GM12891 (cell line): ENCODE data around the gene SIRPB1. TPM values are rescaled to one million over a fixed set of nuclear protein-coding genes. Genes with fewer than 3 reads are reported as not detected.

Experiments
- DNase-seq: peaks from one replicate; pipeline ENCODE4 v3.0.0; 2011; ENCODE audit warnings: low spot score; ENCODE audit not compliant: insufficient read length
- FAIRE-seq: peaks from 2 replicates; lab custom pipeline; 2011; peaks lifted over from hg19 to GRCh38; lab: Jason Lieb, UNC
- PAX5 ChIP-seq: IDR thresholded peaks from 2 replicates; pipeline ENCODE4 v1.6.1; 2011; ENCODE audit warnings: low read length, moderate library complexity, mild to moderate bottlenecking; ENCODE audit not compliant: insufficient read depth, severe bottlenecking
- POLR2A ChIP-seq: IDR thresholded peaks from 2 replicates; pipeline ENCODE4 v1.6.1; 2011; ENCODE audit warnings: low read depth, low read length, control low read depth
- POLR2AphosphoS5 ChIP-seq: IDR thresholded peaks from 2 replicates; pipeline ENCODE4 v1.6.1; 2011; ENCODE audit warnings: low read depth, low read length, control low read depth
- POU2F2 ChIP-seq: IDR thresholded peaks from 2 replicates; pipeline ENCODE4 v1.6.1; 2011; ENCODE audit warnings: low read depth, mild to moderate bottlenecking, control low read depth, low read length, moderate library complexity
- SPI1 ChIP-seq: IDR thresholded peaks from 2 replicates; pipeline ENCODE4 v1.6.1; 2011; ENCODE audit warnings: low read depth, low read length, control low read depth
- TAF1 ChIP-seq: IDR thresholded peaks from 2 replicates; pipeline ENCODE4 v1.6.1; 2011; ENCODE audit warnings: low read depth, low read length, control low read depth
- polyA plus RNA-seq: library from polyadenylated mRNA; unstranded; fragments of >200 nt; gene quantifications from one replicate; pipeline ENCODE4 v1.2.1, GENCODE V29; 2012; ENCODE audit warnings: low read depth, missing spikeins, inconsistent platforms; ENCODE audit not compliant: missing spikeins

The SIRPB1 gene
- polyA plus RNA-seq, result 14.7 TPM

DNA sequence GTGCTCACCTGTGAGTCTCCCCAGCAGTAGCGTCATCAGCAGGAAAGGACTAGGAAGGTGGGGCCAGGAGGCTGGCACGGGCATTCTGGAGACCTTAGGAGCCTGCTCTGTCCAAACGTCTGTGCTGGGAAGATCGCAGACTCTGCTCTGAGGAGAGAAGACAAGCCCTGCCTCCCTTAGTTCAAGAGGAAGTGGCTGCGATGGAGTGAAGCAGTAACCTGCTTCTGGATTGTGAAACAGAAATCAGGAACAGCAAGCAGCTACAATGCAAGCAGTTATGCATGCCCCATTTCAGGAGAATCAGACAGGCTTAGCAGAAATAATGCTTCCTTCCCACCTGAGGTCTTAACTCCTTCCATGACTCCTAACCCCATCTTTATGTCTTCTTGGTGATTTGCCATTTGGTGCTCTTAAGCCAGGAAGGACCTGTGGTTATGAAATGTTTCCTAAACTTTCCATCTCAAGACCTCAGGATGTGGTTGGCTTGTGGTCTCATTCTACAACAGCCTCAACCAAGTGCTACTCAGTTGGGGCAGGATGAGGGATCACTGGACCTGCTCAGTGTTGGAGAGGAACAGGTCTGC lies at the start of gene SIRPB1:
TSS of gene SIRPB1 (minus strand) at position 149 of the 584 bp plus-strand sequence. CDS start at position 84, 65 bp downstream.
- DNase-seq (no peak), FAIRE-seq (no peak)
- TF ChIP-seq SPI1, result peak; percentile 81
- TF ChIP-seq POLR2A, result no peak
- TF ChIP-seq POLR2AphosphoS5, result no peak

DNA sequence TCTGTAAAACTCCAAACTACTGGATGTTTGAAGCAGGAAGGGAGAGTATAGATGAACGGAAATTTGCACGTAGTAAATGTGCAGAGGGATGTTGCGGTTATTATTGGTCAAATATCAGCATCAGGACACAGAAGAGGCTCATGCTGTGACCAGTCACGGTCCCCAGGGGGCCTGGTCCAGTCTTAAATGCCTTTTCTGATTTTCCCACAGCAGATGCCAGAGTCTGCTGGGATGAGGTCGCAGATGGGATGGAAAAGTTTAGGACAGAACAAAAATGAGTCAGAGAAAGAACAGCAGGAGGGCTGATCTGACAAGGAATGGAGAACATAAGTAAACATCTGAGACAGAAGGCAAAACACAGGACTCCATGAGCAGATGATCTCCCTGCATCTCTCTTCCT lies 49.5 kb upstream of the SIRPB1 start:
- no peak for TF ChIP-seq POLR2A
- TF ChIP-seq TAF1, result no peak
- TF ChIP-seq POLR2AphosphoS5, result no peak
- TF ChIP-seq SPI1, result no peak
- TF ChIP-seq POU2F2, result no peak
- no peak for TF ChIP-seq PAX5
- no peak for DNase-seq
- FAIRE-seq, result no peak

DNA sequence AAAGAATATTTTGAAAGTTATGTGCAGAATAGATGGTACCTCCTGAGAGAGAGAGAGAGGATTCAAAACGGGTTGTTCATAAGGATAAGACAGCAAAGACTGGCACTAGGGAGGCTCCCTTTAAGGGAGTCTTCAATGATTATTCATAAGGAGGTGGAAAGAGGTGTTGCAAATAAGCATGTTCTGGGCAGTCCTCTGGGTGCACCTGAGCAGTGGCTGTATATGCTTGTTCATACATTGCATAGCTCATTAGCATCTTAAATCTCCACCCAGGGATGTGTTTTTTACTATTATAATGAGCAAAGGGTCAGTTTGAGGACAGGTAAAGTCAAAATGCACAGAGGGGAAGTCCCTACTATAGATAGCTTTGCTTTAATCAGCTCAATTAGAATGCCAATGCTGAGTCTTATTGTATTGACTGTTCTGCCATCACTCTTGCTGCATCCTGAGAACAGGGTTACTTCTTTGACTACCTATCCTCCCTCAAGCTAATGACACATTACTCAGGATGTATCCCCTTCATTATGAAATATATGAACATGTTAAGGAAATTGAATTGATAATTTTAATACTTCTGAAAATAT lies 47.8 kb upstream of the SIRPB1 start:
- FAIRE-seq (no peak), DNase-seq (no peak)
- TF ChIP-seq PAX5, result no peak
- TF ChIP-seq SPI1, result no peak
- no peak for TF ChIP-seq TAF1
- no peak for TF ChIP-seq POU2F2
- no peak for TF ChIP-seq POLR2AphosphoS5
- no peak for TF ChIP-seq POLR2A

DNA sequence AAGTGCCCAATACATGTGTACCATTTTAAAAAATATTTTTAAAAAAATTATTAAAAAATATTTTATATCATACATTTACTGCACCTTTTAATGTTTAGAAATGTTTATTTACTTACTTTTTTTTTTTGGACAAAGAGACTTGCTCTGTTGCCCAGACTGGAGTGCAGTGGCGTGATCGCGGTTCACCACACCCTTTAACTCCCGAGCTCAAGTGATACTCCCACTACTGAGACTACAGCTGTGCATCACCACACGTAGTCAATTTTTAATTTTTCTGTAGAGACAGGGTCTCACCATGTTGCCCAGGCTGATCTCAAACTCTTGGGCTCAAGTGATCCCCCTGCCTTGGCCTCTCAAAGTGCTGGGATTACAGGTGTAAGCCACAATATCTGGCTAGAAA lies 47.0 kb upstream of the SIRPB1 start:
- TF ChIP-seq PAX5 (no peak), SPI1 (no peak), POLR2AphosphoS5 (no peak), POU2F2 (no peak), TAF1 (no peak), POLR2A (no peak)
- no peak for DNase-seq
- no peak for FAIRE-seq

DNA sequence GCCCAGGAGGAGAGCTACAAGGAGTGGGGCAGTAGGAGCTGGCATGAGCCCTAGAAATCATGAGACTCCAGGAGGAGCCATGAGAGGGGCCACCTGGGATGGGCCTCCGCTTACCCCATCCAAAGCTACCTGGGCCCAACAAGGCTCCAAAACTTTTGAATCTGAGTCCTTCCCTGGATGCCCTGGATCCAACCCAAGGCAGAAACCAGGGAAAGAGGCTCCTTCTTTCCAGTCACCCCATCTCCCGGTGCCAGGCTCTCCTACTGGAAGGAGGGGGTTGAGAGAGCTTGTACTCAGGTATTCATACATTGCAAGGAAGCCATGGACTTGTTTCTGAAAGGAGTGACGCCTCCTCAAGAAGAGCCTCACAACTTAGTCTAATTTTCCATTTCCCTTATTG lies 45.5 kb upstream of the SIRPB1 start:
- FAIRE-seq (no peak), DNase-seq (no peak)
- TF ChIP-seq PAX5, result no peak
- no peak for TF ChIP-seq POU2F2
- TF ChIP-seq POLR2A, result no peak
- no peak for TF ChIP-seq TAF1
- TF ChIP-seq SPI1, result no peak
- no peak for TF ChIP-seq POLR2AphosphoS5

DNA sequence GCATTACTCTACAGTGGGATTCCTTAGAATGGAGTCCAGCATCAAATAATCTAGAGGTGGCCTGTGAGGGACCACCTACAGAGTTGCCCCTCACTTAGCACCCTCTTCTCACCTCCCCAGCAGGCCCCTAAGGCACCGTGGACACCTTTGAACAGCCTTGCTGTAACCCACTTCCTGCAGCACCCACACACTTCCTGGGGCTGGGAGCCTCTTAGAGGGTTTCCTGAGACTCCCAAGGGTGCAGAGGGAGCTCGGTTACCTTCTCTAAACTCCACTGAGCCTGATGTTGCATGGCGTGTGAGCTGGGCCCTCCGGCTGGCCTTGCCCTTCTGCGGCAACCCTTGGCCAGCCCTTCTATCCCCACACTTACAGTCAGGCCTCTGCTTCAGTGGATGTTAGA lies 45.1 kb upstream of the SIRPB1 start:
- FAIRE-seq (no peak), DNase-seq (no peak)
- TF ChIP-seq POU2F2 (no peak), TAF1 (no peak), POLR2AphosphoS5 (no peak)

DNA sequence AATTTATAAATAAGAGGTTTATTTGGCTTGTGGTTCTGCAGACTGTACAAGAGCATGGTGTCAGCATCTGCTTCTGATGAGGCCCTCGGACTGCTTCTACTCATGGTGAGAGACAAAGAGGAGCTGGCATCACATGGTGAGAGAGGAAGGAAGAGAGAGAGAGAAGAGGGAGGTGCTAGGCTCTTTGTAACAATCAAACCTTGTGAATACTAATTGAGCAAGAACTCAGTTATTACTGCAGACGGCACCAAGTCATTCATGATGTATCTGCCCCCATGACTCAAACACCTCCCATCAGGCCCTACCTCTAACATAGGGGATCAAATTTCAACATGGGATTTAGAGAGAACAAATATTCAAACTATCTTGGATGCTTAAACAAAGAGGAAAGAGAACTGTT lies 44.1 kb upstream of the SIRPB1 start:
- TF ChIP-seq TAF1 (no peak), POLR2AphosphoS5 (no peak)
- no peak for DNase-seq
- no peak for FAIRE-seq

DNA sequence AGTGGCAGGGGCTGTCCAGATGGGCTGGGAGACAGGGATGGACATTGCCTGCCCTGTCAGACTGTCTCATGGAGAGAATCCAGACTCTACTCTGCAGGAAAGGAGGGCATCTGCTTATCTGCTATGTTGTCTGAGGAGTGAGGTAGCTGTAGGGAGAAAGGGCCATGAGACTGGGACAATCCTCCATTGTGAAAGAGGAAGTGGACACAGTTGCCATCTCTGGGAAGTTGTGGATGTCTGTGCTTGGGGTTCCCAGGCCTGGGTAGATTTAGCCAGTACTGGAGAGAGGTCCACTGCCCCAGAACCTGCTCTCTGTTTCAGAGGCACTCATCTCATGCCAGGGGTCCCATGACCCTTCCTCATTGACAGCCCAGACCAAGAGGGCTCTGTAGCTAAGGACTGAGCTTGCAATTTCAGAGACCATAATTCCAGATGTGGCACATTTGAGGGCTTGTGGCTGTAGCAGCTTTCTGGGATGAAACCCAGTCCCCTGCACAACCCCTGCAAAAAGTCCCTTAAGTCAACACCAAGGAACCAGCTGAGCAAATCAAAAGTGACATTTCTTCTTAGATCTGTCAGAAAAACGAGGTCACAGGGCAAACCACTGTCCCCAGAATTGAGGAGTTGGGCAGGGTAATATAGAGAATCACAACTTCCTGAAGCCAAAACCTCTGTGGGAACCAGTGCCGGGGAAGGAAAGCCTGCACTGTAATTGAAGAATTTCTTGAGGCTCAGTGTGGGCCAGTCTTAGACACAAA lies 41.9 kb upstream of the SIRPB1 start:
- DNase-seq (no peak), FAIRE-seq (no peak)
- TF ChIP-seq PAX5 (no peak), SPI1 (peak; percentile 91), POLR2AphosphoS5 (no peak), POU2F2 (no peak), TAF1 (no peak), POLR2A (no peak)

DNA sequence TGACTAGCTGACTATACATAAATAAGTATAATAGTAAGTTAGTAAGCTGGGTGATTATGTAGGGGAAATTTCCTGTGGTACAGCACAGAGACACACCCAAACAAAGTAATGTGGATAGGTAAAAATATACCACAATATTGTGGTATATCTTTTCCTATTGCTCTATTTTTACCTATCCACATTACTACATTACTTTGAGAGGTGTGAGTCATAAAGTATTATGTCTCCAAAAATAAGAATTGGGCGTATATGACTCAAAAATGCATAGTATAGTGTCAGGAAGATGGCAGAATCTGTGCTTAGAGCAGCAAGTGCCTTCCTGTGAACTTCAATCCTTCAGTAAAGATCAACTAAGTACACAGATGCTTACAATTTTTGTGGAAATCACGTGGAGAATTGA lies 40.4 kb upstream of the SIRPB1 start:
- no peak for DNase-seq
- no peak for TF ChIP-seq TAF1
- TF ChIP-seq POLR2A, result no peak
- TF ChIP-seq POLR2AphosphoS5, result no peak
- TF ChIP-seq SPI1, result no peak
- TF ChIP-seq POU2F2, result no peak
- TF ChIP-seq PAX5, result no peak
- FAIRE-seq, result no peak

DNA sequence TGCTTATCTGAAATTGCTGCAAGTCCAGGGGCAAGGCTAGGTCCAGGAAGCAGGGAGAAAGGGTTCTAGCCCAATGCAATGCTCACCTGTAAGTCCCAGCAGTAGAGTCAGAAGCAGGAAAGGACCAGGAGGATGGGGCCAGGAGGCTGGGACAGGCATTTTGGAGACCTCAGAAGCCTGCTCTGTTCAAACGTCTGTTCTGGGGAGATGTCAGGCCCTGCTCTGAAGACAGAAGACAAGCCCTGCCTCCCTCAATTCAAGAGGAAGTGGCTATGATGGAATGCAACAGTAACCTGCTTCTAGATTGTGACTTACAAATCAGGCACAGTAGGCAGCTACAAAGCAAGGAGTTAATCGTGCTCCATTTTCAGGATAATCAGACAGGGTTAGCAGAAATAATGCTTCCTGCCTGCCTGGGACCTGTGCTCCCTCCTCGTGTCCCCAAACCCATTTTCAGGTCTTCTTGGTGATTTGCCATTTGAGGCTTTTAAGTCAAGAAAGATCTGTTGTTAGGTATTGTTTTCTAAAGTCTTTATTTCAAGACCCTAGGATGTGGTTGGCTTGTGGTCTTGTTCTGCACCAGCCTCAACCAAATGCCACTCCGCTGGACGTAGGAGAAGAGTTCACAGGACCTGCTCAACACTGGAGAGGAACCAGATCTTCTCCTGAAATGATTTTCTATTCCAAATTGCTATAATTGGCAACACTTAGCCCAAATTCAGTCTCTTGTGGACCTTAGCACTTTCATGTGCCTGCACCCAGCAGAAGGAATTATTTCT lies 37.9 kb upstream of the SIRPB1 start, which contains the start of gene SIRPG:
TSS of gene SIRPG (minus strand) at position 224 of the 779 bp plus-strand sequence. CDS start at position 159, 65 bp downstream.
- TF ChIP-seq TAF1, result no peak; the same call in 1 of the 2 replicates
- TF ChIP-seq SPI1, result peak; percentile 70
- DNase-seq (no peak), FAIRE-seq (no peak)

DNA sequence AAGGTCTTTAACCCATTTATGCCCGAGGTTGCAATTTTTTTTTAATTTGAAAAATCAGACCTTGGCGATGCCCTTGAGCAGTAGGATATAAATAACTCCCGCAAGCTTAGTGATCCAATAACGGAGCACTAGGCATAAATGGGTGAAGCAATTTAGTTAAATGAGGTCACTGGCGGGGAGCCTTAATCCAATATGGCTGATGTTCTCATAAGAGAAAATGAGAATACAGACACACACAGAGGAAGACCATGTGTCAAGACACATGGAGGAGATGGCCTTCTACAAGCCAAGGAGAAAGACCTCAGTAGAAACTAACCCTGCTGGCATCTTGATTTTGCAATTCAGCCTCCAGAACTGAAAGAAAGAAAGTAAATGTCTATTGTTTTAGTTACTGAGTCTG lies 37.0 kb upstream of the SIRPB1 start:
- FAIRE-seq (no peak), DNase-seq (no peak)
- TF ChIP-seq SPI1 (no peak), TAF1 (no peak), POU2F2 (no peak), POLR2A (no peak), POLR2AphosphoS5 (no peak), PAX5 (no peak)
